Glomerular endothelial cell (primary cell): Measurements from ENCODE around the gene PDE12. TPM values are rescaled to one million over a fixed set of nuclear protein-coding genes. Genes with fewer than 3 reads are reported as not detected.
"Not testable (repeated sequence)": the region's sequence is repeated elsewhere in the genome, so short reads cannot be mapped to it uniquely, and the experiment has no call there.

ENCODE experiments used
- DNase-seq: peaks from one replicate; pipeline ENCODE4 v3.0.0-alpha.2; 2011; ENCODE audit warnings: low read depth, low spot score; ENCODE audit errors: extremely low read depth
- total RNA-seq: library from RNA; depleted of rRNA; stranded (reverse); fragments of >200 nt; gene quantifications from 2 replicates; pipeline ENCODE4 v1.2.3, GENCODE V29; 2015

PDE12 gene
- total RNA-seq, 1 donor from 2014 or later, result 18.6 TPM

GRCh38 chr3:57582474-57583168 lies 26.5 kb downstream of the PDE12 start:
- no peak for DNase-seq

GRCh38 chr3:57583544-57583943 lies 27.5 kb downstream of the PDE12 start:
- no peak for DNase-seq

- DNase-seq, result no peak
Measured at GRCh38 chr3:57586778-57587177, 30.7 kb downstream of the PDE12 start.

GRCh38 chr3:57587905-57588304 lies 31.8 kb downstream of the PDE12 start:
- no peak for DNase-seq

- DNase-seq, result no peak
Measured at GRCh38 chr3:57592306-57592705, 36.2 kb downstream of the PDE12 start.

GRCh38 chr3:57594144-57594543 lies 38.1 kb downstream of the PDE12 start:
- DNase-seq, result no peak

- no peak for DNase-seq
Measured at GRCh38 chr3:57594576-57594975, 38.5 kb downstream of the PDE12 start.

GRCh38 chr3:57596495-57597126 lies 40.5 kb downstream of the PDE12 start:
- no peak for DNase-seq

- DNase-seq, result peak; percentile 90
Measured at GRCh38 chr3:57597127-57597923, 41.3 kb downstream of the PDE12 start, which contains the start of gene ARF4. Gene ARF4, minus strand, starts transcription at chr3:57597344. Its CDS starts 204 bp downstream, at chr3:57597140.

GRCh38 chr3:57598765-57599360 lies 42.8 kb downstream of the PDE12 start:
- no peak for DNase-seq

- DNase-seq, result no peak
Measured at GRCh38 chr3:57600195-57600594, 44.1 kb downstream of the PDE12 start.

GRCh38 chr3:57604971-57605370 lies 48.9 kb downstream of the PDE12 start:
- no peak for DNase-seq

GRCh38 chr3:57605683-57606082 lies 49.6 kb downstream of the PDE12 start:
- DNase-seq, result no peak

GRCh38 chr3:57611870-57612269 lies 55.8 kb downstream of the PDE12 start:
- DNase-seq, result not testable (repeated sequence)

GRCh38 chr3:57616233-57616632 lies 60.2 kb downstream of the PDE12 start:
- DNase-seq, result no peak

Other genes starting within 250 kb of the PDE12 start
- gene DNAH12, start 11.9 kb upstream of the PDE12 start, total RNA-seq, result 0.12 and 0.92 TPM in 2 replicates
- gene ARF4, start 41.1 kb downstream of the PDE12 start, total RNA-seq, result 209 and 230 TPM in 2 replicates
- gene DENND6A, start 136.8 kb downstream of the PDE12 start, total RNA-seq, result 16.3 and 36.6 TPM in 2 replicates
- gene SLMAP, start 200.0 kb downstream of the PDE12 start, total RNA-seq, result 26.3 and 37.8 TPM in 2 replicates